GM18517 (cell line): ENCODE results near the gene CFLAR.
A peak's percentile ranks its signal among the peaks of the same experiment; 100 is the strongest.
"Not testable (repeated sequence)": the region's sequence is repeated elsewhere in the genome, so short reads cannot be mapped to it uniquely, and the experiment has no call there.

Experiments
- ATAC-seq: cut with Tn5 transposase; IDR thresholded peaks from one replicate; pipeline ENCODE4 v1.9.1; 2021; ENCODE audit warnings: mild to moderate bottlenecking, moderate library complexity; ENCODE audit not compliant: unreplicated experiment

The CFLAR gene

GRCh38 chr2:201118121-201118960 lies 2.4 kb downstream of the CFLAR start:
- peak; percentile 42 for ATAC-seq

DNA sequence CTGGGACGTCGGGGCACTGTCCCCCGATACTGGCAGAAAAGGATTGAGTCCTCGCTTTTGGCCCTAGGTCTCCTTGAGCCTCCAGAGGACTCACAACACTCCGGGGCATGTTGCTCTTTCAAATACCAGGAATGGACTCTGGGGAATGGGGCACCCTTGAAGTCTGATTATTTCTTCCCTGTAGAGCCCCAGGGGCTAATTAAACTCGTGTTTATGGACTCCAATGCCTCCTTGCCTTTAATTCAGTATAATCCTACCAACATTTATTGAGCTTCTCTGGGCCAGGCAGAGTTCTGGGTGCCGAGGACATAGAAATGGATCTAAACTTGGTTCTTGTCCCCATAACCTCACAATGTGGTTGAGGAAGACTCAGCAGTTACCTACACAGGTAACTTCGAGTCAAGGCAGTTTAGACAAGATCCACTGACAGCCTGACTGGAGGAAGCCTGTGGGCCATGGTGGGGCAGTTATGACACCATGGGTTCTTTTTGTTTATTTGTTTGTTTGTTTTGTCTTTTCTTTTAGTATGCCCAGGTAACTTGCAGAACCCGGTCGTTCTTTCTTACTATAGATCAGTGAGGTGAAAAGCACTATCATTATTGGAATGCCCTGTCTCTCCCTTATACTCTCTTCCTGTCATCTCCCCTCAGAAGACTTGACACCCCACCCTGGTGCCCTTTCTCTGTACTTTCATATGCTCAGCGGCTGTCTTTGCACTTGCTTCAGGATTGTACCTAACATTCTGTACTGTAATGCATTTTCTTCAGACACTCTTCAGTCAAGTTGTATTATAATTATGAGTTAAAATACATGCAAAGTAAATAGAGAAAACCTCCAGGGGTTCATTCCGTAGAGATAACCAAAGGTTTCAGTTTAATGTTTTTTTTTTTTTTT lies 3.2 kb downstream of the CFLAR start:
- ATAC-seq: no peak

DNA sequence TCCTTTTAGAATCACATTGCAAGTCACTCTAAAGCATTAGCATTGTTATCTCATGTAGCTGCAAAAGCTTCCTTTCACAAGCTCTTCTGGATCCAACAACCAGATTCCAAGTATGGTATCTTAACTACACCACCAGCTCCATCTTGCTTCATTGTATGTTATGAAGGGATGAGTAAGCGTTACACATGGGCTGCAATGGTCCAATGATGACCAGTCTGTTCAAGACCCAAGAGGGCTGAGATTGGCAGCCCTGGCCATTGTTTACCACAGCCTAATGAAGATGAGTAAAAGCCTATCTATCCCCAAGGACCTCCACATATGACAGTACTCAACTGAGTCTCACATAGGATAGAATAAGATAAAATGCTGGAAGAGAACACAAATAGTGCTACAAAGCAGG lies 6.3 kb downstream of the CFLAR start:
- ATAC-seq: no peak

GRCh38 chr2:201126308-201127151 lies 10.6 kb downstream of the CFLAR start:
- ATAC-seq: peak; percentile 33

GRCh38 chr2:201127152-201127511 lies 11.2 kb downstream of the CFLAR start:
- ATAC-seq: no peak

- no peak for ATAC-seq
Observed at GRCh38 chr2:201127570-201127969, 11.6 kb downstream of the CFLAR start.

DNA sequence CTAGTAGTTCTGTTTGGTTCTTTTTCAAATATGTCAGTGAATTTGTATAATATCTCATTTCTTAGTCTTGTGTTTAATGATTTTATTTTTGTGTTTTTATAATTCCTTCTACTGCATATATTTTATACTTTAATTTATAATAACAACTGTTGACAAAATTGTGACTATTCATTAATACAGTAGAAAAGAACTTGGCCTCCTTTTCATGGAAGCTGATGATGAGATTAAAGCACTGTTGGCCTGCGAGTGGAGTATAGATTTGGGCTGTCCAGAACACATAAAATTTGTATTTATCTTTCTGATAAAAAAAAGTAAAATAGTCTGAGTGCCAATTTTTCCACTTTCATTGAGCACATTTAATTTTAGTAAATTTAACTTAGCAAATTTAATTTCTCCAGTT lies 12.1 kb downstream of the CFLAR start:
- no peak for ATAC-seq

GRCh38 chr2:201128933-201129505 lies 13.1 kb downstream of the CFLAR start:
- ATAC-seq: no peak

DNA sequence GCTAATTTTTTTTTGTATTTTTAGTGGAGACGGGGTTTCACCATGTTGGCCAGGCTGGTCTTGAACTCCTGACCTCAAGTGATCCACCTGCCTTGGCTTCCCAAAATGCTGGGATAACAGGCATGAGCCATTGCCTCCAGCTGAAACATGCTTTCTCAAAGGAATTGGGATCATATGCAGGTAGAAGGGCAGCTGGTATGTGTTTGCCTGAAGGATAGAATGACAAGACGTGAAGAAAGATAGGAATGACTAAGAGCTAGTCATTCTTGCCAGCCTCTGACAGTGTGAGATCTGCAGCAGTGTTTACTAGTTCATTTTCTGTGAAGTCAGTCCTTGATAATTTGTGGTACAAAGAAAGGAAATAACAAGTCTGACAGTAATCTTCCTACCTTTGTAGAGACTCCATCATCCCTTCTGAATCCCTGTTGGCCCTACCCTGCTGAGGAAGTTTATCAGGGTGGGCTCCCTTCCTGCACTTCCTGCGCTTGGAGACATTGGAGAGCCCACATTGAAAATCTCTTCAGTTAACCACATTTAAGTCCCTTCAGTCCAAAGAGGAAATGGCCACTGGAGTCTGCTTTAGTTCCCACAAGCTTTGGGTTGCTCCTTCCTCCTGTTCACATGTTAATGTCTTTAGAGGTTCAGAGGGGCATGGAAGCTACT lies 14.7 kb downstream of the CFLAR start:
- ATAC-seq: no peak

- ATAC-seq: peak; percentile 44
Observed at GRCh38 chr2:201132518-201132917, 16.6 kb downstream of the CFLAR start.

DNA sequence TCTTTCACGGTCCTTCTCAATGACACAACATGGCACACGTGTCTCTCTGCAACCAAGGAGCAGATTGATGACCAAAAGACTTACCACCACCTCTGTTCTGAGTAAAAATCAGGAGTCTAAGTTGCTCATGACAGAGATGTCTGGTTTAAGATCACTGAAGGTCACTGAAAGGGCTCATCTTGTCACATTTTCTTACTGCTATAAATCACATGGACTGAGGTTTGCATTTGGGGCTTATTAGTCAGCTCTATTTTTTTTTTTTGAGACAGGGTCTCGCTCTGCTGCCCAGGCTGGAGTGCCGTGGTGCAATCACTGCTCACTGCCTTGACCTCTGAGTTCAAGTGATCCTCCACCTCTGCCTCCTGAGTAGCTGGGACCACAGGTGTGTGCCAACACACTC lies 19.4 kb downstream of the CFLAR start:
- ATAC-seq: no peak

DNA sequence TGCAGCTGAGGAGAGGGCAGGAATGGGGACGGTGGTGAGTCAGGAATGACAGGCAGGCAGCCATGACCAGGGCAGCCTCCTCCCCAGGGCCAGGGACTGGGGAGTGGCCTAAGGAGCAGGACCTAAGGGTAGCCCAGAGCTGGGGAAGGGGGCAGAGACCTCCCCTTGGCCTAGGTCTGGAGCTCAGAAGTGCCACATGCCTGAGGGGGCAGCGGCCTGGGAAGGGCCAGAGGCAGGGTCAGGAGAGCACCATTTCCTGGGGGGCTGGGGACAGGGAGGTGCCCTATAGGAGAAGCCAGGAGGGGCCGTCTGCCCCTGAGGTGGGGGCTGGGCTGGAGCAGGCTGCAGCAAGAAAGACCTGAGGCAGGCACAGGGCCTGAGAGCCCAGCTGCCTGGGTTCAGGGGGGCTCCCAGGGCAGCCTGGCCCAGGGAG lies 20.9 kb downstream of the CFLAR start:
- ATAC-seq: no peak

DNA sequence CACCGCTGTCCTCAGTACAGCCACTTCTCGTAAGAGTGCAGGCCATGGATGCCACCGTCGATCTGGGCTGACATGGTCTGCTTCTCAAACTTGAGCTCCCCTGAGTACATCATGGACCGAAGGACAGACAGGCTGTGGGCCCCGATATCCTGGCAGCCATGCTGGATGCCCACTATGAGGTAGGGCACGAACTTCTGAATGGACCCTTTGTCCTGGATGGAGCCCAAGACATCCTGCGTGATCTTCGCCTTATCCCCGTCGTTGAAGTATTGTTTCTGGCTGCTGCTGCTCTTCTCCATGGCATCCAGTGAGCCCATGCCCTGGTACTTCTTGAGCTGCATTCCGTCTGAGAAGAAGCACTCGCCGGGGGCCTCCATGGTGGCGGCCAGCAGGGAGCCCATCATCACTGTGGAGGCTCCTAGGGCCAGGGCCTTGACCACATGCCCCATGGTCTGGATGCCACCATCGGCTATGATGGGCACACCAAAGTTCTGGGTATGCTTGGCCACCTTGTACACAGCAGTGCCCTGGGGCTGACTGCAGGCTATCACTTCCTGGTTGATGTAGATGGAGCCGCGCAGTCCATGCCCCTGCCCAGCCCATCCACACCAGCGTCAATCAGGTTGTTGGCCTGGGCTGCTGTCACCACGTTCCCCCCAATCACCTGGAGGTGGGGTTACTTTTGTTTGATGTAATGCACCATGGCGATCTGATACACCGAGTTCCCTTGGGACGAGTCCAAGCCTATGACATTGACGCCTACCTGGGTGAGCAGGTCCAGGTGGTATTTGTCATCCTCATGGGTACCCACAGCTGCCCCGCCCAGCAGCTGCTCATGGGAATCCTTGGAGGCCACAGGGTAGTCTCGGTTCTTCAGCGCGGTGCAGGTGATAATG lies 21.8 kb downstream of the CFLAR start:
- no peak for ATAC-seq

GRCh38 chr2:201138401-201138970 lies 22.5 kb downstream of the CFLAR start:
- ATAC-seq: no peak

DNA sequence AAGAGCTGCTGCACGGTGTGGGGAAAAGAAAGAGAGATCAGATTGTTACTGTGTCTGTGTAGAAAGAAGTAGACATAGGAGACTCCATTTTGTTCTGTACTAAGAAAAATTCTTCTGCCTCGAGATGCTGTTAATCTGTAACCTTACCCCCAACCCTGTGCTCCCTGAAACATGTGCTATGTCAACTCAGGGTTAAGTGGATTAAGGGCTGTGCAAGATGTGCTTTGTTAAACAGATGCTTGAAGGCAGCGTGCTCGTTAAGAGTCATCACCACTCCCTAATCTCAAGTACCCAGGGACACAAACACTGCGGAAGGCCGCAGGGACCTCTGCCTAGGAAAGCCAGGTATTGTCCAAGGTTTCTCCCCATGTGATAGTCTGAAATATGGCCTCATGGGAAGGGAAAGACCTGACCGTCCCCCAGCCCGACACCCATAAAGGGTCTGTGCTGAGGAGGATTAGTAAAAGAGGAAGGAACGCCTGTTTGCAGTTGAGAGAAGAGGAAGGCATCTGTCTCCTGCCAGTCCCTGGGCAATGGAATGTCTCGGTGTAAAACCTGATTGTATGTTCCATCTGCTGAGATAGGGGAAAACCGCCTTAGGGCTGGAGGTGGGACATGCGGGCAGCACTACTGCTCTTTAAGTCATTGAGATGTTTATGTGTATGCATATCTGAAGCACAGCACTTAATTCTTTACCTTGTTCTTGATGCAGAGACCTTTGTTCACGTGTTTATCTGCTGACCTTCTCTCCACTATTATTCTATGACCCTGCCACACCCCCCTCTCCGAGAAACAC lies 23.2 kb downstream of the CFLAR start:
- ATAC-seq: not testable (repeated sequence)

- ATAC-seq: no peak
Observed at GRCh38 chr2:201139836-201140604, 24.1 kb downstream of the CFLAR start.
